Measurements from ENCODE around the gene IKZF4. TPM values are rescaled to one million over a fixed set of nuclear protein-coding genes. Genes with fewer than 3 reads are reported as not detected.
"Not testable (repeated sequence)": the region's sequence is repeated elsewhere in the genome, so short reads cannot be mapped to it uniquely, and the experiment has no call there.

The IKZF4 gene
- polyA plus RNA-seq, 3 donors: 1.5 to 4.9 (median 4.8) TPM

DNA sequence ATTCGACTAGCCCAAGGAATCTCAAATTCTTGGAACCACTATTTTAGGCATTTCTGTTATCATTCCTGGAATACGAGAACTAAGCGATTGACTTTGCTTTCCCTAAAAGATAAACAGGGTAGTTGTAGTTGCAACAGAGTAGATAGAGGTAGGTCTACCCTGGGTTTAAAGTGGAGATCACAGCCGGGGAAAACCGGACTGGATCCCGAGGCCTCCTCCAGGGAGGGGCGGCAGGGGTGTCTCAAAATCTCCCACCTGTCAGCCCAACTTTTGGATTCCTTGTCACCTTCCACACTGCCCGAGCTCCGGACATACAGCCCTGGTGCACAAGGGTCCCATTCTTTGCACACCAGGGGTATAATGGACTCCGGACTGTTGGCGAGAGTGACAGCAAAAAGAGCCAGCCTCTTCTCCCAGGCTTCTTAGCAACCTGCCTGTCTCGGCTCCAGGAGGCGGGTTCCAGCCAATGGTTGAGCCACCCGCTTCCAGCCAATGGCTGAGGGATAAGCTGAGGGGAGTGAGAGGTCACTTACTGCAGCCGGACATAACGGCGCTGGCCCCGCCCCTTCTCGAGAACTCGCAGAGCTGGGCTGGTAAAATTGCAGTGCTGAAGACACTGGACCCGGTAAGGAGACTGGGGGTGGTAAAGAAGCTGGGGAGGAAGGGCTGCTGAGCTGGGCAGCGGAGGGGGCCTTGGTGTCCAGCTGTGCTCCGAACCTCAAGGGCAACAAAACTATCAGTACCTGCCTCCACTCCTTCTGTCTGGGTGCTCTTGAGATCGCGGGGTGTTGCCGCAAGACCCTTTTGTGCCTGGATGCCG lies 23.9 kb upstream of the IKZF4 start, which contains the start of gene SUOX:
TSS of gene SUOX (plus strand) at position 562 of the 820 bp plus-strand sequence. CDS start 4,946 bp downstream, outside the sequence.
- H3K27ac ChIP-seq (ENCODE audit: low read depth, low read length): no peak within 1 kb of the TSS

DNA sequence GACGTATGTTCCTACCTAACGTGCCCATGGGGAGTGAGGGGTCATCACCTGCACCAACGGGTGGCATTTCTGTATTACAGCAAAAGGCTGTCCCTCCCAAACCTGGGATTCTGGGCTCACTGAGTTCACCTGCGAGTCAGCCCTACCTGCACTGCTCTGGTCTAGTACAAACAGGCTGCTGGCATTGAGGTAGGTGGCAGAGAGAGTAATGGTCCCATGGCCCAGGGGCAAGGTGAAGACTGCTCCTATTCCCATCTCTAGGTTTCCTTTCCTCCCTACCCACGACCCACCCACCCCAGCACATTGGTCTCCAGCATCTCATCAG lies 23.3 kb upstream of the IKZF4 start:
- no peak overlapping the region for H3K27ac ChIP-seq (ENCODE audit: low read depth, low read length)
- WGBS, 3 donors: 0 to 1% (median 1%) methylated on average over 5 of the region's 5 CpGs

More for the DNA sequence above, 23.9 kb upstream of the IKZF4 start, which contains the start of gene SUOX:
- 0 to 1% (median 1%) methylated on average over 27 of the region's 27 CpGs for WGBS, 3 donors

DNA sequence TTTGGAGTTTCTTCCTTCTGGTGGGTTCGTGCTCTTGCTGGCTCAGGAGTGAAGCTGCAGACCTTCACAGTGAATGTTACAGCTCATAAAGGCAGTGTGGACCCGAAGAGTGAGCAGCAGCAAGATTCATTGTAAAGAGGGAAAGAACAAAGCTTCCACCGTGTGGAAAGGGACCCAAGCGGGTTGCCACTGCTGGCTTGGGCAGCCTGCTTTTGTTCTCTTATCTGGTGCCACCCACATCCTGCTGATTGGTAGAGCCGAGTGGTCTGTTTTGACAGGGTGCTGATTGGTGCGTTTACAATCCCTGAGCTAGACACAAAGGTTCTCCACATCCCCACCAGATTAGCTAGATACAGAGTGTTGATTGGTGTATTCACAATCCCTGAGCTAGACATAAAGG lies 21.3 kb upstream of the IKZF4 start:
- H3K27ac ChIP-seq (ENCODE audit: low read depth, low read length): not testable (repeated sequence)
- 69 to 82% (median 77%) methylated on average over 5 to 6 of the region's 6 CpGs for WGBS, 3 donors

DNA sequence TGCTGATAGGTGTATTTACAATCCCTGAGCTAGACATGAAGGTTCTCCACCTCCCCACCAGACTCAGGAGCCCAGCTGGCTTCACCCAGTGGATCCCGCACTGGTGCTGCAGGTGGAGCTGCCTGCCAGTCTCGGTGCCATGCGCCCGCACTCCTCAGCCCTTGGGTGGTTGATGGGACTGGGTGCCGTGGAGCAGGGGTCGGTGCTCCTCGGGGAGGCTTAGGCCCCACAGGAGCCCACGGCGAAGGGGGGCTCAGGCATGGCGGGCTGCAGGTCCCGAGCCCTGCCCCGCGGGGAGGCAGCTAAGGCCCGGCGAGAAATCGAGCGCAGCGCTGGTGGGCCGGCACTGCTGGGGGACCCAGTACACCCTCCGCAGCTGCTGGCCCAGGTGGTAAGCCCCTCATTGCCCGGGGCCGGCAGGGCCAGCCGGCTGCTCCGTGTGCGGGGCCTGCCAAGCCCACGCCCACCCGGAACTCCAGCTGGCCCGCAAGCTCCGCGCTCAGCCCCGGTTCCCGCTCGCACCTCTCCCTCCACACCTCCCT lies 20.8 kb upstream of the IKZF4 start:
- WGBS, 3 donors: 93 to 97% (median 95%) methylated on average over 25 to 33 of the region's 33 CpGs
- not testable (repeated sequence) for H3K27ac ChIP-seq (ENCODE audit: low read depth, low read length)

DNA sequence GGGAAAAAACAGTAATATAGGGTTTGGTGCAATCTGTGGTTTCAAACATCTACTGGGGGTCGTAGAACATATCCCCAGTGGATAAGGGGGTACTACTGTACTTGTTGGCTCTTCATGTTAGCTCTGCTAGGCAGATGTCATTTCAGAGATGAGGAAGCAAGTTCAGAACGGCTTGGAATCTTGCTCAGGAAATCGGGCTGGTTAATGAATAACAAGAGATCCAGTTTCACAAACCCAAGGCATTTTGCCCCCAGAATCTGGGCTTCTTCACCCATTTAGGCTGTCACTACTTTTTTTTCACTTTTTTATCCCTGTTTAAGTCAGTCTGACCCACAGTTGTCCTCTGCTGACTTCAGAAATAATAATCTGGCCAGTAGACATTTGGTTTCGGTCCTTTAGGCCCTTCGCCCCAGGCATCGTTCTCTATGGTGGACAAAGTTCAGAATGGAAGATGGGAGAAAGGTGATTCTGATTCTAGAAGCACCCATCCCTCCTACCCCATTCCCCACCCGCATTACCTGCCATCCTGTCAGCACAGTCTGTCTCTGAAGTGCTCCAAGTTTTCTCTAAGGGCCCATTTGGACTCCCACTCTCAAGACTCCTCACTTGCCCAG lies 19.2 kb upstream of the IKZF4 start:
- 55 to 80% (median 74%) methylated on average over 7 of the region's 7 CpGs for WGBS, 3 donors
- no peak overlapping the region for H3K27ac ChIP-seq (ENCODE audit: low read depth, low read length)

DNA sequence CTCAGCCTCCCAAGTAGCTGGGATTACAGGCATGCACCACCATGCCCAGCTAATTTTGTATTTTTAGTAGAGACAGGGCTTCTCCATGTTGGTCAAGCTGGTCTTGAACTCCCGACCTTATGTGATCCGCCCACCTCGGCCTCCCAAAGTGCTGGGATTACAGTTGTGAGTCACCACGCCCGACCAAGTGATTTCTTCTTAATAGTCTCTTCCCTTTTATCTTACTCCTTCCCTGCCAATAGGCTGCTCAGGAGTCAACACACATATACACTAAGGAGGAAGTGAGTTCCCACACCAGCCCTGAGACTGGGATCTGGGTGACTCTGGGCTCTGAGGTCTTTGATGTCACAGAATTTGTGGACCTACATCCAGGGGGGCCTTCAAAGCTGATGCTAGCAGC lies 17.5 kb upstream of the IKZF4 start:
- WGBS, 3 donors: 85 to 89% (median 85%) methylated on average over 5 of the region's 5 CpGs

DNA sequence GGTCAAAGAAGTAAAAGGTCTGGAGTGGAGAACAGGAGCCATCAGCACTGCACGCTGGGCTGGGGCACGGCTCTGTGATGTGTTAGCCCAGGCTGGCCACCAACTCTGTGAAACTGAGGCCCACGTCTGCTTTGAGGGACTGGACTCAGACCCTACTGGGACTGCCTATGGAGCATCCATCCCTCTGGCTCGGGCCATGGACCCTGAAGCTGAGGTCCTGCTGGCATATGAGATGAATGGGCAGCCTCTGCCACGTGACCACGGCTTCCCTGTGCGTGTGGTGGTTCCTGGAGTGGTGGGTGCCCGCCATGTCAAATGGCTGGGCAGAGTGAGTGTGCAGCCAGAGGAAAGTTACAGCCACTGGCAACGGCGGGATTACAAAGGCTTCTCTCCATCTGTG lies 16.6 kb upstream of the IKZF4 start:
- 89 to 94% (median 92%) methylated on average over 10 of the region's 10 CpGs for WGBS, 3 donors
- no peak overlapping the region for H3K27ac ChIP-seq (ENCODE audit: low read depth, low read length)

More for the DNA sequence above, 17.5 kb upstream of the IKZF4 start:
- H3K27ac ChIP-seq (ENCODE audit: low read depth, low read length): not testable (repeated sequence)

DNA sequence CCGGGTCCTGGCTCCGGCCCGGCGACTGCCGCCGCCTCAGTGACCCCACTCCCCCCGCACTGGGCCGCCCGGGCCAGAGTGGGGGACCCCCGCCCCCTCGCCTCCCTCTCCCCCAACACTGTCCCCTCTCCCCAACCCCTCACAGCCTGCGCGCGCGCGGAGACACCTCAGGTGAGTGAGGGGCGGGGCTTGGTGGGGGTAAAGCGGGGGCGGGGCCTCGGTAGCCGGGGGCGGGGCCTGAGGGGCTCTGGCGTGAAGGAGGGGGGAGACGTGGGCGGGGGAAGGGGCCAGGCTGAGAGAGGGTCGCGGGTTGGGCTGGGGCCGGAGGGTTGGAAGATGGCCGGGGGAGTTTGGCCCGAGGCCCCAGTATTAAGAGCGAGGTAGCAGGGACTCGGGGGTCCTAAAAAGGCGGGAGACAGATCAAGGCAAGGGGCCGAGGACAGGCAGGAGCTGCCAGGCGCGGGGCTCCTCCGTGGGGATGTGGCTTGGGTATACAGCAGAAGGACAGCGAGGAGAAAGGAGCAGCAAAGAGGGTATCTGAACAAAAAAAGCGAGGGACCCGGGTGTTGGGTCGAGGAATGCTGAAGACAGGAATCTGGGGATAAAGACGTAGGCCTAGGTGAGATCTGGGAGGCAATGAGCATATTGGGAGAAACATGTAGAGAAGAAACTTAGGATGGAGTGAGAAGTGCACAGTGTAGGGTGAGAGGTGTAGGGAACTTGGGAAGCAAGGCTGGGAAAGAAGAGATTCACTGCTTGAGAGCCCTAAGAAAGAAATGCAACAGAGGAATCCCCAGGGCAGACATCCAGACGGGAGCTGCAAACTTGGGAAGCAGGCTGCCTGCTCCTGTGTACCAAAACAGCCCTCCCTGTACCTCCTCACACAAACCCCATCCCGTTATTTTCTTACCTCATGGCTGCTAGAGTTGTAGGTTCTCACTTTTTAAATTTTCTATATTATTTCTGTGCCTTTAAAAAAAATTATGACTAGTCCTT lies 13.0 kb upstream of the IKZF4 start:
- WGBS, 3 donors: 2% methylated on average over 30 to 43 of the region's 44 CpGs

DNA sequence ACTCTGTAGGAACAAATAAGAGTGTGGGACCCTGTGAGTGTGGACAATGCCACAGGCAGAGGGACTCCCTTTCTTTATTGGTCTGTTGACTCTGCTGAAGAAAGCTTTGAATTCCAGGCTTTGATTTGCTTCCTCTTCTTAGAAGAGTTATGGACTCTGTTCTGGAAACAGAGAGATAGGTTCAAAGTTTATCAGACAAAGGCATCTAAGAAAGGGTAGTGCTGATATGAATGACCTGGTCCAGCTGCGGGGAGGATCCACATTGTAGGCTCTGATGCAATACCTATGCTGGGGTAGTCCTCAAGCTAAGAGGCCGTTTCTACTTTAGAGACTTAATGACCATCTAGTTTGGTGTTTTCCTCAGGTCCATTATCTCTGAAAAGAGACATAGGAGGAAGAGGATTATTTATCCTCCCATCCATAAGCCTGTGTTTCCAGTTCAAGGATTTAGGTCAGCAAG lies 10.7 kb upstream of the IKZF4 start:
- no peak overlapping the region for H3K27ac ChIP-seq (ENCODE audit: low read depth, low read length)
- WGBS, 3 donors: 52 to 66% (median 64%) methylated on average over 2 of the region's 2 CpGs

More for the DNA sequence above, 13.0 kb upstream of the IKZF4 start:
- no peak overlapping the region for H3K27ac ChIP-seq (ENCODE audit: low read depth, low read length)

DNA sequence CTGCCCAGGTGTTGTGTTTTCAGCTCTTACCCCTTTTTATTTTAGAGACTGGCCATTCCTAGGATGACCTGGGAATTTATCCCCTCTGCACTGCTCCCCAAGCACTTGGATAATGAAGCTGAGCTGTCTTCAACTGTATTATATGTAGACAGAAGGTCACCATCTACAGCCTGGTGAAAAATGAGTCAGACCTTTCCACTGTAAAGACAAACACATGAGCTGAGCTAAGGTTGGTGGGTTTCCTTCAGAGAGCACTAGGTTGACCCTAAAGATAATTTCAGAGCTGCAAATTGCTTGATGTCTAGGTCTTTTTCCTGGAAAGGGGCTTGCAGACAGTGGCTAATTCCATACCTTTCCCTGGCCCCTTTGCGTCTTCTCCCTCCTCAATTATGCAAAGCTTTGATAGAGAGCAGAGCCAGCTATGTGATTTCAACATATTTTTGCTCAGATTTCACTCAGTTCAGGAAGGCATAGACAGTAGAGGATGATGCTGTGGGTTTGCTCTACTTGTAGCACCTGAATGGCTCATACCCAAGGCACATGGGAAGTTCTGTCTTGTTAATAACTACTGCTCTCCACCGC lies 9.2 kb upstream of the IKZF4 start:
- no peak overlapping the region for H3K27ac ChIP-seq (ENCODE audit: low read depth, low read length)
- WGBS, 3 donors: 80 to 91% (median 84%) methylated on average over 2 of the region's 2 CpGs

DNA sequence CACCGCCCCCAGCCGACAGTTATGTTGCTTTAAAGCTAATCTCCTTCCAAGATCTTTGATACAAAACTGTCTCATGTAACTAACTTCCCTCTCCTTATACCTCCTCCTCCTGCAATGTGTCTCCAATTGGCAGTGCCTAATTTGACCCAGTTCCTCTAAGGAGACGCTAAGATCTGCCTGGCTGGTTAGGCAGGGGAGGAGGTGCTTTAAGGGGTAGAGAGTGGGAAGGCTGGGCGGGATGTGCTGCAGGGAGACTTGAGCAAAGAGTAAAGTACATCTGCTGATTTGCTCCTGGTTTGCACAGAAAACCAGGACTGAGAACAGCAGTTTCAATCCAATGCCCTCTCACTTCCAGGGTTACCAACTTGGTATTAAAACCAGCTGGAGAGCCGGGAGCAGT lies 7.4 kb upstream of the IKZF4 start:
- no peak overlapping the region for H3K27ac ChIP-seq (ENCODE audit: low read depth, low read length)
- WGBS, 3 donors: 78 to 87% (median 80%) methylated on average over 5 of the region's 5 CpGs

DNA sequence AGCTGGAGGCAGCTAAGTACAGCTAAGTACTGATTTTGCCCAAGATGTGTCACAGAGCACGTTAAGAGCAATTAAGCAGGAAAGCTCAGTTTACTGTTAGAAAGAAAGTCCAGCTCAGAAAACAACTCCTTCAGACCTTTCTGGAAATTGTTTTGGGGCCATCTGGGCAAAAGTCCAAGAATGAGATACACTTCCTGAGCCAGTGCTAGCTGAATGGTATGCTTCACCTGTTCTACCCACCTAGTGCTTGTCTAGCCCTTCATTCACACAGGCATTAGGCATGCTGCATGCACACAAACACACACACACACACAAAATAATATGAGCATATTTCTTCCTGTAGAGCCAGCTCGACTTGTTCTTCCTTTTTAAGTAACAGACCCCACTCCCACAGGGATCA lies 6.6 kb upstream of the IKZF4 start:
- WGBS, 3 donors: 42 to 48% (median 46%) methylated on average over 2 of the region's 2 CpGs
- no peak overlapping the region for H3K27ac ChIP-seq (ENCODE audit: low read depth, low read length)

DNA sequence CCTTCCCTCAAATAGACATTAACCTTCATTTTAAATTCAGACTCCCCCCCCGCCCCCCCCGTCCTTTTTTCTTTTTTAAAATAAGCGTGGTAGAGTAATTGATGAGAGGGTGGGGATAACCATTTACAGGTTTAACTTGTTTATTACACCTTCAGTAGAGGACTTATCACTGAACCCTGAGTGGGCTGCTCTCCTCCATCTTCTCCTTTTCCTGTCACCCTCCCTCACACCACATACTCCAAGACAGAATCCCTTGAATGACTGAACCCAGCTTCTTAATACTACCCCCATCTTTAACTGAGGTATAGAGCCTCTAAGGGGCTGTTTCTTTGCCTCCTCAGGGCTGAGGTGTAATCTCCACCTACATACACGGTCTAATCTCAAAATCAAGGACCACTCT lies 3.7 kb upstream of the IKZF4 start:
- no peak overlapping the region for H3K27ac ChIP-seq (ENCODE audit: low read depth, low read length)
- 79 to 90% (median 90%) methylated on average over 4 of the region's 4 CpGs for WGBS, 3 donors

DNA sequence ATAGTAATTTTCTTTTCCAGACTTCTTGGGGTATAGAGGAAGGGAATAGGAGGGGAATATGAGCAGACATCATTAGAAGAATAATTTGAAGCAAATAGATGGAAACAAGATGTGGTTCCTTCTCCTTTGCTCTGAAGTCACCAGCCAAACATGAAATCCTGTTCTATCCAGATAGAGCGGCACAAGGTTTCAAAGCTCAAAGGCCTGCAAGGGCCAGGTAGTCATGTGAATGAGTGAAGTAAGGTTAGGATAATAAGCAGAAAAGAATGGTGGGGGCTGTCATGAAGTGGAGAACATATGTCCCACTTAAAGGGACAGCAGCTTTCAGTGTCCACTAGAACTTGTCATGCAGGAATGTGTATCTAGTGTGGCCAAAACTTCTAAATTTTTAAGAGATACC lies 2.5 kb upstream of the IKZF4 start:
- WGBS, 3 donors: 93 to 100% (median 100%) methylated on average over 1 of the region's 1 CpG
- no peak overlapping the region for H3K27ac ChIP-seq (ENCODE audit: low read depth, low read length)

DNA sequence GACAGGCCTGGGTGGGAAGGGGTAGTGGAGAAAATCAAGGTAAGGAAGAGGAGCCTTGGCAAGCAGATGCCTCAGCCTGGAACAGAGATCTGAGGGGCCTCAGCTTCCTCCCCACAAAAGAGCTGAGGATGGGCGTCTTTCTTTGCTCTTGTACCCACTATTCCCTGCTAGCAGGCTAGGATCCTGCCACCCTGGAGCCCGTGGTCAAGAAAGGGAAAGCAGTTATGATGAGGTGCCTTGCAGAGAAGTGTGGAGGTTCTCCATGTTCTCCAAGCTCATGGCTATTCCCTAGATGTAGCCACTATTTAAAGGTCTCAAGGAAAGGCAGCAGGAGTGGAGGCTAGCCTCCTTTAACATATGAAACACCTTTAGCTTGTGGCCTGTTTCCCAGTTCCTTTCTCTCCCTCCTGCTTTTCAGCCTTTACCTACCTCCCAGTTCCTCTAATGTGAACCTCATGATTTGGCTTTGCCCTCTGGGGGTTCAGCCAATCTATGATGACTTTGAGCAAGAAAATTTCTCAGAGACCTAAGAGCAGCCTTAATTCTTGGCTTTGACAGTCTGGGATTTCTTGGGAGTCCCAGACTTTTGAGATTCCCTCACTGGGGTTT lies 1.1 kb downstream of the IKZF4 start:
- 20 to 55% (median 25%) methylated on average over 2 of the region's 2 CpGs for WGBS, 3 donors
- peak overlapping the region; percentile 73 for H3K27ac ChIP-seq (ENCODE audit: low read depth, low read length)

DNA sequence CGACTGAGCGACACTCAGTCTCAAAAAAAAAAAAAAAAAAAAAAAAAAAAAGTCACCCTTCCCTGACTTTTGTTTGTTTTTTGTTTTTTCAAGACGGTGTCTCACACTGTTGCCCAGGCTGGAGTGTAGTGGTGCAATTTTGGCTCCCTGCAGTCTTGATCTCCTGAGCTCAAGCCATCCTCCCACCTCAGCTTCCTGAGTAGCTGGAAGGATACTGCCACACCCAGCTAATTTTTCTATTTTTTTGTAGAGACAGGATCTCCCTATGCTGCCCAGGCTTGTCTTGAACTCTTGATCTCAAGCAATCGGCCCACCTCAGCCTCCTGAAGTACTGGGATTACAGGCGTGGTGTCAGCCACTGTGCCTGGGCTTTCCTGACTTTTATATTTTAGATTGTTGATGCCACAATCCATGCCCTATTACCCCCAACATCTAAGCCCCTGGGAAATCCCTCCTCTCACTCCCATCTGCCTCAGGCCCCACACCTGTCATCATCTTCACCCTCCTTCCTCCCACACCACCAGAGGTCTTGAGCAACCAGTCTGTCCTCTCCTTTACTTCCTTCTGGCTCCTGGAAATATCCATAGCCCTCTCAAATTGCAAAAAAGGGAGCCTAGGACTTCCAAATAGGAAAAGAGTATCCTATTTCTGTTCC lies 7.8 kb downstream of the IKZF4 start:
- no peak overlapping the region for H3K27ac ChIP-seq (ENCODE audit: low read depth, low read length)
- 60 to 87% (median 83%) methylated on average over 4 to 5 of the region's 5 CpGs for WGBS, 3 donors

DNA sequence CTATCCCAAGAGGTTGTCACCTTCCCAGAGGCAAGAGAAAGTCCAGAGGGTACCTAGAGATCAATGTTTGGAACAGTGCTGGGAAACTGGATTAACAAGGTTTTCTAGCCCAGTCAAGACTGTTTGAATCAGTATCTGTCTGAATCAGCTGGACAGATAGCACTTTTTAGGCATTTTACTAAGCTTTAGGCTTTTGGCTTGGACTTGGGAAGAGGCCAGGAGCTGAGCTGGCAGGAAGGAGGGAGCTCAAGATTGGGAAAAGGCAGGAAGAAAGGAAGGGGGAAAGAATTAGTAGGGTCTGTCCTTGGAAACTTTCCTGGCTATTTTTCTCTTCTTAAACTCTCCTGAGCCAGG lies 8.3 kb downstream of the IKZF4 start:
- H3K27ac ChIP-seq (ENCODE audit: low read depth, low read length): no peak overlapping the region
